Stimulated activated CD8-positive, alpha-beta memory T cell treated with anti-CD3 and anti-CD28 coated beads, Interleukin-12 subunit alpha, Interleukin-12 subunit beta, amount 100 ng/mL, for 1 hour (primary cell): ENCODE results near the gene TBC1D13.
"Not testable (repeated sequence)": the region's sequence is repeated elsewhere in the genome, so short reads cannot be mapped to it uniquely, and the experiment has no call there.

Experiments used
- DNase-seq: peaks from one replicate; pipeline ENCODE4 v3.0.0-alpha.2; 2020; ENCODE audit warnings: low read depth

Gene TBC1D13

DNA sequence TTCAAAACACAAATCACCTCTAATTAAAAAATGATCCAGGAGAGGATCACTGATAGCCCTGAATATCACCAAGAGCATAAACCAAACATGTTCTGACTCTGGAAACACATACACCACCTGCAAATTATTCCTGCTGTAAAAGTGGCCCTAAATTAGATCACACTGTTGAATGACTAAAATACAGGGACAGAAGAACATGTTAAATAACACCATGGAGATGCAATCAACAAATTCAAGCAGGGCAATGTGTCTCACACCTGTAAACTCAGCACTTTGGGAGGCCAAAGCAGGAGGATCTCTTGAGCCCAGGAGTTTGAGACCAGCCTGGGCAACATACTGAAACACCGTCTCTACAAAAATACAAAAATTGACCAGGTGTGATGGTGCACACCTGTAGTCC, 60.8 kb downstream of the TBC1D13 start:
- DNase-seq = no peak

GRCh38 chr9:128851024-128851423, 64.0 kb downstream of the TBC1D13 start:
- not testable (repeated sequence) for DNase-seq

DNA sequence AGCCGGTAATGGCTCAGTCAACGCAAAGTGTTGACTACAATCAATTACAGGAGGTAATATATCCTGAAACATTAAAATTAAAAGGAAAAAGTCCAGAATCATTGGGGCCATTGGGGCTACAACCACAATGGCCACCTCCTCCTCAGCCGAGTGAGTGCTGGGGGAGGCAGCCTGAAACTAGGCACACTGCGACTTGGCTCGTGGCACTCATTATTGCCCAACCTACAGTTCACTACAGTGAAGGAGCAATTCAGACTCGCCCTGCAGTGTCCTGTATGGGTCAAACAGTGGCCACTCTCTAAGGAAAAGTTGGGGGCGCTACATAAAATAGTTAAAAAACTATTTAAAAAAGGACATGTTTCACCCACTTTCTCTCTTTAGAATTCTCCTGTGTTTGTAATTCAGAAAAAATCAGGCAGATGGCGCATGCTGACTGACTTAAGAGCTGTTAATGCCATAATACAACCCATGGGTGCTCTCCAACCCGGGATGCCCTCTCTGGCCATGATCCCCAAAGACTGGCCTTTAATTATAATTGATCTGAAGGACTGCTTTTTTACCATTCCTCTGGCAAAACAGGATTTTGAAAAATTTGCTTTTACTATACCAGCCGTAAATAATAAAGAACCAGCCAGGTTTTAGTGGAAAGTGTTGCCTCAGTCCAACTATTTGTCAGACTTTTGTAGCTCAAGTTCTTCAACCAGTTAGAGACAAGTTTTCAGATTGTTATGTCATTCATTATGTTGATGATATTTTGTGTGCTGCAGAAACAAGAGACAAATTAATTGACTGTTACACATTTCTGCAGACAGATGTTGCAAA, 64.9 kb downstream of the TBC1D13 start:
- not testable (repeated sequence) for DNase-seq

DNA sequence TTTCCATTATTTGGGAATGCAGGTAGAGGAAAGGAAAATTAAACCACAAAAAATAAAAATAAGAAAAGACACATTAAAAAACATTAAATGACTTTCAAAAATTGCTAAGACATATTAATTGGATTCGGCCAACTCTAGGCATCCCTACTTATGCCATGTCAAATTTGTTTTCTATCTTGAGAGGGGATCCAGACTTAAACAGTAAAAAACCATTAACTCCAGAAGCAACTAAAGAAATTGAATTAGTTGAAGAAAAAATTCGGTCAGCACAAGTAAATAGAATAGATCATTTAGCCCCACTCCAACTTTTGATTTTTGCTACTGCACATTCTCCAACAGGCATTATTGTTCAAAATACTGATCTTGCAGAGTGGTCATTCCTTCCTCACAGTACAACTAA, 65.6 kb downstream of the TBC1D13 start:
- DNase-seq = not testable (repeated sequence)

DNA sequence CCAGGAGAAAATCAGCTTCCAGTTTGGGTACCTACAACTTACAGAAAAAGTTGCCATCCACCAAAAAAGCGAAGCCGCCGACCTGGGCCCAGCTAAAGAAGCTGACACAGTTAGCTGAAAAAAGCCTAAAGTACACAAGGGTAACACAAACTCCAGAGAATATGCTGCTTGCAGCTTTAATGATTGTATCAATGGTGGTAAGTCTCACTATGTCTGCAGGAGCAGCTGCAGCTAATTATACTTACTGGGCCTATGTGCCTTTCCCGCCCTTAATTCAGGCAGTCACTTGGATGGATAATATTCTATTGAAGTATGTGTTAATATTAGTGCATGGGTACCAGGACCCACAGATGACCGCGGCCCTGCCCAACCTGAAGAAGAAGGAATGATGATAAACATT, 67.4 kb downstream of the TBC1D13 start:
- DNase-seq = not testable (repeated sequence)

DNA sequence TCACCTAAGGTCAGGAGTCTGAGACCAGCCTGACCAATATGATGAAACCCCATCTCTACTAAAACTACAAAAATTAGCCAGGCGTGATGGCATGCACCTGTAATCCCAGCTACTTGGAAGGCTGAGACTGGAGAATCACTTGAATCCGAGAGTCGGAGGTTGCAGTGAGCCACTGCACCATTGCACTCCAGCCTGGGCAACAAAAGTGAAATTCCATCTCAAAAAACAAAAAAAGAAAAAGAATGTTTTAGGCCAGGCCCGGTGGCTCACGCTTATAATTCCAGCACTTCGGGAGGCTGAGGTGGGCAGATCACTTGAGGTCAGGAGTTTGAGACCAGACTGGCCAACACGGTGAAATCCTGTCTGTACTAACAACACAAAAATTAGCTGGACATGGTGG, 71.4 kb downstream of the TBC1D13 start:
- DNase-seq = not testable (repeated sequence)
